ENCODE results near the gene RNF150. TPM values are rescaled to one million over a fixed set of nuclear protein-coding genes. Genes with fewer than 3 reads are reported as not detected.

Gene RNF150
- total RNA-seq (ENCODE audit: unreplicated experiment): 5.8 TPM
- long read RNA-seq: 0 reads

GRCh38 chr4:141133146-141133998 lies at the start of gene RNF150:
Gene RNF150 (minus strand): TSS chr4:141133469.
- DNase-seq (ENCODE audit: low spot score): peak; percentile 76
- Mint-ChIP-seq H3K4me1 (ENCODE audit: unreplicated experiment) (peaks cover 10% of the 10 kb centered on the region), H3K4me3 (ENCODE audit: unreplicated experiment) (peak within 1 kb of the TSS; percentile 99), H3K27ac (ENCODE audit: unreplicated experiment) (peak within 1 kb of the TSS; percentile 81), H3K27me3 (ENCODE audit: unreplicated experiment) (no peaks in the 10 kb centered on the region), H3K36me3 (ENCODE audit: low read depth, unreplicated experiment) (no peaks in the 10 kb centered on the region), H3K9me3 (ENCODE audit: unreplicated experiment) (no peaks in the 10 kb centered on the region)
- TF ChIP-seq CTCF (IDR thresholded peaks at IDR 0.05; ENCODE audit: unreplicated experiment): peak; percentile 67

- no peak for DNase-seq (ENCODE audit: low spot score)
- Mint-ChIP-seq H3K9me3 (ENCODE audit: unreplicated experiment) (no peaks in the 10 kb centered on the region), H3K36me3 (ENCODE audit: low read depth, unreplicated experiment) (no peaks in the 10 kb centered on the region), H3K27ac (ENCODE audit: unreplicated experiment) (no peak overlapping the region), H3K27me3 (ENCODE audit: unreplicated experiment) (peaks cover 2% of the 10 kb centered on the region), H3K4me3 (ENCODE audit: unreplicated experiment) (no peak overlapping the region), H3K4me1 (ENCODE audit: unreplicated experiment) (no peaks in the 10 kb centered on the region)
- no peak for TF ChIP-seq CTCF (IDR thresholded peaks at IDR 0.05; ENCODE audit: unreplicated experiment)
Observed at GRCh38 chr4:141180991-141181761, 47.9 kb upstream of the RNF150 start.

GRCh38 chr4:141179474-141180373 lies 46.5 kb upstream of the RNF150 start:
- Mint-ChIP-seq H3K27me3 (ENCODE audit: unreplicated experiment) (peaks cover 2% of the 10 kb centered on the region), H3K9me3 (ENCODE audit: unreplicated experiment) (no peaks in the 10 kb centered on the region), H3K4me1 (ENCODE audit: unreplicated experiment) (no peaks in the 10 kb centered on the region), H3K4me3 (ENCODE audit: unreplicated experiment) (no peak overlapping the region), H3K36me3 (ENCODE audit: low read depth, unreplicated experiment) (no peaks in the 10 kb centered on the region), H3K27ac (ENCODE audit: unreplicated experiment) (no peak overlapping the region)
- TF ChIP-seq CTCF (IDR thresholded peaks at IDR 0.05; ENCODE audit: unreplicated experiment): no peak
- DNase-seq (ENCODE audit: low spot score): no peak

- no peaks in the 10 kb centered on the region for H3K27me3 Mint-ChIP-seq (ENCODE audit: unreplicated experiment)
- H3K4me3 Mint-ChIP-seq (ENCODE audit: unreplicated experiment): no peak overlapping the region
- no peaks in the 10 kb centered on the region for H3K4me1 Mint-ChIP-seq (ENCODE audit: unreplicated experiment)
- DNase-seq (ENCODE audit: low spot score): no peak
- no peak for TF ChIP-seq CTCF (IDR thresholded peaks at IDR 0.05; ENCODE audit: unreplicated experiment)
- H3K9me3 Mint-ChIP-seq (ENCODE audit: unreplicated experiment): no peaks in the 10 kb centered on the region
- no peaks in the 10 kb centered on the region for H3K36me3 Mint-ChIP-seq (ENCODE audit: low read depth, unreplicated experiment)
- no peak overlapping the region for H3K27ac Mint-ChIP-seq (ENCODE audit: unreplicated experiment)
Observed at GRCh38 chr4:141177171-141177570, 43.9 kb upstream of the RNF150 start.
